LNCAP (cell line): ENCODE data around the gene RPL13.

Experiments
- CTCF ChIP-seq: fragments of 450-650 bp; IDR thresholded peaks from 2 replicates; pipeline ENCODE4 v1.5.1; 2017; ENCODE audit warnings: mild to moderate bottlenecking

Gene RPL13

GRCh38 chr16:89552329-89552728, 8.2 kb upstream of the RPL13 start:
- TF ChIP-seq CTCF = no peak

- no peak for TF ChIP-seq CTCF
Observed at GRCh38 chr16:89552913-89553312, 7.6 kb upstream of the RPL13 start.

GRCh38 chr16:89553733-89554132, 6.7 kb upstream of the RPL13 start:
- TF ChIP-seq CTCF = no peak

- TF ChIP-seq CTCF = no peak
Observed at GRCh38 chr16:89554343-89554742, 6.1 kb upstream of the RPL13 start.

- no peak for TF ChIP-seq CTCF
Observed at GRCh38 chr16:89555265-89555664, 5.2 kb upstream of the RPL13 start.

GRCh38 chr16:89555780-89556179, 4.7 kb upstream of the RPL13 start:
- no peak for TF ChIP-seq CTCF

- peak; percentile 92 for TF ChIP-seq CTCF
Observed at GRCh38 chr16:89556750-89557689, 3.5 kb upstream of the RPL13 start.
